GM21390 (cell line): Measurements from ENCODE around the gene SLC49A3.
A peak's percentile ranks its signal among the peaks of the same experiment; 100 is the strongest.
"Not testable (repeated sequence)": the region's sequence is repeated elsewhere in the genome, so short reads cannot be mapped to it uniquely, and the experiment has no call there.

Experiments
- ATAC-seq: cut with Tn5 transposase; IDR thresholded peaks from one replicate; pipeline ENCODE4 v1.9.1; 2021; ENCODE audit not compliant: unreplicated experiment

SLC49A3 gene

DNA sequence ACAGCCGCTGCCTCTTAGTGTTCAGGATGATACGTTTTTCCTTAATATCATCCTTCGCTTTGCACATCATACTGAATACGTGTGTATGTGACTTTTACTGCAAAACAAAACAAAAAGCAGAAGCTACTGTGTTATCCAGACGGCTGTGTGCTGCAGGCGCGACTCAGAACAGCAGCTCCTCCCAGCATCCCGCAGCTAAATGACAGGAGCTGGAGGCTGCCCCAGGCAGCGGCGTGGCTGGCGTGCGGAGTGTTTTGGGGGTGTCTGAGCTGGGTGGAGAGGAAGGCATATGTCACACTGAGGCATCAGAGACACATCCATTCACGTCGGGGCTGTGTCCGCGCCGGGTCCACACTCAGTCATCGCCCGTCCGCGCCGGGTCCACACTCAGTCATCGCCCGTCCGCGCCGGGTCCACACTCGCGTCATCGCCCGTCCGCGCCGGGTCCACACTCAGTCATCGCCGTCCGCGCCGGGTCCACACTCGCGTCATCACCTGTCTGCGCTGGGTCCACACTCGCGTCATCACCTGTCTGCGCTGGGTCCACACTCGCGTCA is 33.3 kb upstream of the SLC49A3 start:
- ATAC-seq: no peak

DNA sequence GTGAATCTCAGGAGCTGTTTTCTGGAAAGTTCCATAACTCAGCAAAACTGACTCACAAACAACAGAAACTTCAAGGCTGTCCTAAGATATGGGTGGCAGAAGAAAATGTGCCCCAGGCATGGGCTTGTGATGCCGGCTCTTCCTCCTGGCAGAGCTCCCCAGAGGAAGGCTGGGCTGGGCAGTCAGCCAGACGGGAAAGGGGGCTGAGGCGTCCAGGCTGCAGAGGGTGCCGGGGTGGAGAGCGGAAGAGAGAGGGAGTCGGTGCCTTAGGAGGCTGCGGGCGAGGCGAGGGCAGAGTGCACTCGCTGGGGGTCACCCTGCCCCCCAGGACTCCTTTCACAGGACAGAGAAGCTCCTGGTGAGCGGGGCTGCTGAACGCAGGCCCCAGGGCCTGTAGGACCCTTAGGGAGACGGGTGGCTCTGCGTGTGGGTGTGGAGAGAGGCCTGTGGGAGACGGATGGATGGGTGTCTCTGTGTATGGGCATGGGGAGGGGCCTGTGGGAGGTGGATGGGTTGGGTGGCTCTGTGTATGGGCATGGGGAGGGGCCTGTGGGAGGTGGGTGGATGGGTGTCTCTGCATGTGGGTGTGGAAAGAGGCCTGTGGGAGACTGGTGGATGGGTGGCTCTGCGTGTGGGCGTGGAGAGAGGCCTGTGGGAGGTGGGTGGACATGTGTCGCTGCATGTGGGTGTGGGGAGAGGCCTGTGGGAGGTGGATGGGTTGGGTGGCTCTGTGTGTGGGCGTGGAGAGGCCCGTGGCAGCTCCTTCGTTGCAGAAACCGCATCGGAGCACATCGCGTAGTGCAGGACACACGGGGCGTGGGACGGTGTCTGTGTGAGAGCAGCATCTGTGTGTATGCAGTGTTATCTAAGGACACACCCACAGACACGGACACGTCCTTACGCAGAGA is 32.6 kb upstream of the SLC49A3 start:
- no peak for ATAC-seq

DNA sequence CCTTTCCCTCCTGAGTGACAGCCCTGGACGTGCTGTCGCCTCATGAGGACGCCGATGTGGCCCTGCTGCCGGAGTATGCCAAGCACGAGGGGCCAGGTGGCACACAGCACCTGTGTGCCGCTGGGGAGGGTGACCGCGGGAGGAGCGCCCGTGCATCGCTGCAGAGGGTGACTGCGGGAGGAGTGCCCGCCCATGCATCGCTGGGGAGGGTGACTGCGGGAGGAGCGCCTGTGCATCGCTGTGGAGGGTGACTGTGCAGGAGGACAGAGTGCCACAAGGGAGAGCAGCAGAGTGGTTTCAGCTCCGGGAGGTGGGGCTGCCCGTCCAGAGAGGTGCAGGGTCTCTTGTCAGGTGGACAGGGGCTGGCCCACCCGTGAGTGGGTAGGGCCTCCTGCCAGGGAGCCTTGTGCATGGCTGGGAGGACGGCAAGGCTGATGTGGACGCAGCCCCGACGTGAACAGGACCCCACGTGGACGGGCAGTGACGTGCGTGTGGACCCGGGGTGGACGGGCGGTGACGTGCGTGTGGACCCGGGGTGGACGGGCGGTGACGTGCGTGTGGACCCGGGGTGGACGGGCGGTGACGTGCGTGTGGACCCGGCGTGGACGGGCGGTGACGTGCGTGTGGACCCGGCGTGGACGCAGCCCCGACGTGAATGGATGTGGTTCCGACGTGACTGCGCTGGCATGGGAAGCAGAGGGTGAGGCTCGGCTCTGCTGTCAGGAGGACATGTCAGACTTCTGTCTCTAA is 31.3 kb upstream of the SLC49A3 start:
- ATAC-seq: no peak

DNA sequence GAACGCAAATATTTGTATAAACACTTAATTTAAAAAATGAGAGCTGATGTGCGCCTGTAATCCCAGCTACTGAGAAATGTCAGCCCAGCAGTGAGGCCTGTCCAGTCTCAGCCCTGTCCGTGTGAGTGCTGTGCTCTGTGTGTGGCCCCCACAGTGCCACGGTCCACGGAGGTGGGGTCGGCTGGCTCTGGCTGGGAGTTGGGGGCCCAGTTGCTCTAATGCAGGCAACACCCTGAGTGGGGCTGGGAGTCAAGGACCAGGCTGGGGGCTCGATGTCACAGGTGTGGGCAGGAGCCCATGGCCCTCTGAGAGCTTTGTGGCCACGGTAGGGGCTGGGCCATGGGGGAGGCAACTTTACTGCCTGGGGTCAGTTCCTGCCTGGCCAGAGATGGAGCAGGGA is 29.5 kb upstream of the SLC49A3 start:
- no peak for ATAC-seq

DNA sequence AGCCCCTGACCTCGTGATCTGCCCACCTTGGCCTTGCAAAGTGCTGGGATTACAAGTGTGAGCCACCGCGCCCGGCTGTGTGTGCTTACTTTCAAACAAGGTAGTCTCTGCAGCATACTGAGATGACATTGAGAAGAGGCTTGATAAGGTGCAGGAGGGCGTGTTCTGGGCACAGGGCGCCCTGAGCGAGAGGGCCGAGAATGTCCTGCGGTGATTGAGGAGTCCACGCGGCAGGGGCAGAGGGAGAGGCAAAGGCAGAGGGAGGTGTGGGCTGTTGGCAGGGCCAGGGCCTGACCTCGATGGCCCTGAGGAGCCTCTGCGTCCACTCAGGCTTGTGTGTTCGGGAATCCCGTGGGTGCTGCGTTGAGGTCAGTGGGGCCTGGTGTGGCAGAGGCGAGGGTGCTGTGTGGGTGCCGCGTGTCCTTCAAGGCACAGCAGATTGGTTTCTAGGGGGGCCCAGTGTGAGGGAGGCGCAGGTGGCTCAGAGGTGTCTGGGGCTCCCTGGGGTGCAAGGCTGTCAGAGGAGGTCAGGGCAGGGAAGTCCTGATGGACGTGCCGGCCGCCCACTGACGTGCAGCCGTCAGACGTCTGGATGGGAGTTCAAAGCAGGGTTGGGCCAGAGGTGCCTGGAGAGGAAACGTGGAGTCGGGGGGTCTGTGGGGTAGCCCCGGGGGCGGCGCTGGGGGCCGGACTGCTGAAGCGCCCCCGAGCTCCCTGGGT is 28.8 kb upstream of the SLC49A3 start:
- no peak for ATAC-seq

DNA sequence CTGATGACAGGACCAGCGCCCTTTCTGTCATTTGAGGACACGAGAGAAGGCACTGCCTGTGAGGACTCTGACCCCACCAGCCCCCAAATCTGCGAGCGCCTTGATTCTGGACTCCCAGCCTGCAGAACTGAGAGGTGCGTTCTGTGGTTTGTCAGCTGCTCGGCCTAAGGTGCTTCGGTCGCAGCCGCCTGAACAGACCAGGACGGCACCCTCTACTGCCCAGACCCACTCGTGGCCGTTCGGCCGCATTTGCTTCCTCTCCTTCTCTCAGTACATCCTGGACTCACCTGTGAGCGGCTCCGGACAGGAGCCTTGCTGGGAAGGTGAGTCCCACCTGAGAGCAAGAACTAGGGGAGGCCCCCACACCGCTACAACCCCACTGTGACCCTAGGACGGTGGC is 25.1 kb upstream of the SLC49A3 start:
- no peak for ATAC-seq

DNA sequence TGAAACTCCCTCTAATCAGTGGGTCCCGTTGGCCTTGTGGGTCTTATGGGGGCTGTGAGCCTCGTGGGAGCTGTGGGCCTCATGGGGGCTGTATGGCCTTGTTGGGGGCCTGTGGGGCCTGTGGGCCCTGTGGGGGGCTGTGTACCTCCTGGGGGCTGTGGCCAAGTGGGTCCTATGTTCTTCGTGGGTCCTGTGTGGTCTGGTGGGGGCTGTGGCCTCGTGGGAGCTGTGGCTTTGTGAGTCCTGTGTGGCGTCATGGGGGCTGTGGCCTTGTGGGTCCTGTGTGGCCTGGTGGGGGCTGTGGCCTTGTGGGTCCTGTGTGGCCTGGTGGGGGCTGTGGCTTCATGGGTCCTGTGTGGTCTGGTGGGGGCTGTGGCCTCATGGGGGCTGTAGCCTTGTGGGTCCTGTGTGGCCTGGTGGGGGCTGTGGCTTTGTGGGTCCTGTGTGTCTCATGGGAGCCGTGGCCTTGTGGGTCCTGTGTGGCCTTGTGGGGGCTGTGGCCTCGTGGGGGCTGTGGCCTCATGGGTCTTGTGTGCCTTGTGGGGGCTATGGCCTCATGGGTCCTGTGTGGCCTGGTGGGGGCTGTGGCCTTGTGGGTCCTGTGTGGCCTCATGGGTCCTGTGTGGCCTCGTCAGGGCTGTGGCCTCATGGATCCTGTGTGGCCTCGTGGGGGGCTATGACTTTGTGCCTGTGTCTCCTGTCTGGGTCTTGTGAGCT is 24.1 kb upstream of the SLC49A3 start:
- no peak for ATAC-seq

DNA sequence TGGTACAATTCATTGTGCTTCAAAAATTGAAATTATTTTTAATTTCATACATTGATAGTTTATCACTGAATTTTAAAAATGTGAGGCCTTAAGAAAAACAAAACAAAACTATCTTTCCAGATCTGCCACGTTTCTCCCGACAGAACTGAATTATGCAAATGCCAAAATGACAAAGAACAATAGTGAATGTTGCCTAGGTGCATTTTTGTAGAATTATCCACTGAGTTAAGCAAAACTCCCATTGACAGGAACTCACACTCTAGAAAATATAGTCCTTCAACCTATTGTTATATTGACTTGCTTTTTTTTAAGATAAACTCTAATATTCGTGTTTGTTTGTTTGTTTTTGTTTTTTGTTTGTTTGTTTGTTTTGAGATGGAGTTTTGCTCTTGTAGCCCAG is 23.1 kb upstream of the SLC49A3 start:
- no peak for ATAC-seq

DNA sequence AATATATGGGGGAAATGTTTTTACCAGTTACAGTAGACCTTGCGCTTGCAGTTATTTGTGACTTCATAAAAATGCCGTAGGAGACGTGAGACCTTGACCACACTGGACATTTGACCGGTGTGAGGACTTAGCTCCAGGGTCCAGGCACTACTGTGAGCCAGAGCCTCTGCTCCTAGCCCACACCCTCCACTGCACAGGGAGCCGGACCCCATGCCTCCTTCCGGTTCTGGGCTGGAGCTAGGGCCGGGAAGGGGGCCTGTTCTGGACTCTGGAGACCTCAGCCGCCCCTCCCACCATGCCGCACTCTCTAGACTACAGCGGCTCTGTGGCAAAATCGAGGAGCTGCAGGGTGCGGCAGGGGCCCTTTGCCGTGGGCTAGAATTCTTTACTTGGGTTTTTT is 22.0 kb upstream of the SLC49A3 start:
- no peak for ATAC-seq

DNA sequence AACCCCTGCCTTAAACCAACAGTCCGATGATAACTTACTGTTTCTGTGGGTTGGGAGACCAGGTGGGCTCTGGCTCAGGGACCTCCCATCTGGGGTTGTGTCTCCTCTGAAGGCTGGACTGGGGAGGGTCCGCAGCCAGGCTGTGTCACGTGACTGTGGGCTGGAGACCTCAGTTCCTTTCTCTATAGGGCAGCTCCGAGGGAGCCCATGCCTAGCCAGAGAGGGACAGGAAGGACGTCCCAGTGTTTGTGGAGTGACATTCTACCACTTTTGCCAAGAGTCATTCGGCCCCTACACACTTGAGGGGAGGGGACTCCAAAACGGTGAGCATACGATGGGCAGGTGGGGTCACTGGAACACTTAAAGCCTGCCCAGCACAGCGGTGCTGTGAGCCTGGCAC is 21.2 kb upstream of the SLC49A3 start:
- ATAC-seq: no peak

DNA sequence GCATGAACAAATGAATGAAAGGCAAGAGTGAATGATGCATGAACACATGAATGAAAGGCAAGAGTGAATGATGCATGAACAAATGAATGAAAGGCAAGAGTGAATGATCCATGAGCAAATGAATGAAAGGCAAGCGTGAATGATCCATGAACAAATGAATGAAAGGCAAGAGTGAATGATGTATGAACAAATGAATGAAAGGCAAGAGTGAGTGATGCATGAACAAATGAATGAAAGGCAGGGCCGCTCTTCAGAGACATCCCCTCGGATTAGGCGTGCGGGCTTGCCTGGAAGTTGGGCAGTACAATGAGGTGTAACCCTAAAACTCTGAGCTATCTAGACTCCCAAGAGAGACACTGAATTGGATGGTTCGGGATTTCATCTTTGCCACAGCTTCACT is 20.4 kb upstream of the SLC49A3 start:
- ATAC-seq: no peak

DNA sequence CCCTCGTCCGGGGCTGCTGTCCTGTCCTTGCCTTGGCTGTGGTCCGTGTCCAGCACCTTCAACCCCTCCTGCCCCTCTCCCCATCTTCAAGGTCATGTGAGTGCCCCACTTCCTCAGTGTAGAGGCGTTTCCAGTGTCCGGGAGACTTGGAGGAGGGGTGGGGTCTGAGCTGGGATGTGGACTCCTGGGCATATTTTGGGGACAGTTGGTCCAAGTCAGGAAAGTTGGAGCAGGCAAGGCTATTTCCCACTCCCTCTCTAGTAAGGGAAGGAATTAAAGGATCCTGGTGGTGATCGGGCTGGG is 19.6 kb upstream of the SLC49A3 start:
- ATAC-seq: no peak

DNA sequence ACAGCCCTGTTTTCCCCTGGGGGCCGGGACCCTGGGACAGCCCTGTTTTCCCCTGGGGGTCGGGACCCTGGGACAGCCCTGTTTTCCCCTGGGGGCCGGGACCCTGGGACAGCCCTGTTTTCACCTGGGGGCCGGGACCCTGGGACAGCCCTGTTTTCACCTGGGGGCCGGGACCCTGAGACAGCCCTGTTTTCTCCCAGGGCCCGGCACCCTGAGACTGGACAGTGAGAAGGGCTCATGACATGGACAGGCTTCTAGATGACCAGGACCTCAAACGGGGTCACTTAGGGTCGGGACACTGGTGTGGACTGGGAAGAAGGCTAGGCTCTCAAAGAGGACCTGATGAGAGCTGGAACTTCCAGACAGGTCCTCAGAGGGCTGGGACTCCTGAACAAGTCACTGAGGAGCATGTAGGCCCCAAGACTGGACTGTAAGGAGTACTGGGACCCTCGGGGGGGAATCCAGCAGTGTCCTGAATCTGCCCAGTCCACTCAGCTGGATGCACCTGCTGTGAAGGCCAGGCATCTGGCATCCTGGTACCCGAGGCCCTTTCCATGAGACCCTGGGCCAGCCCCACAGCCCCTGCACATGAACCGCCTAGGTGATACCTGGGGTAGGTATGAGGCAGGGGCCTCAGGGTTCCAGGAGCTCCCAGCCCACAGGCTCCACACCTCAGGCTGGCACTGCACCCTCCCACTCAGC is 19.1 kb upstream of the SLC49A3 start:
- ATAC-seq: no peak

DNA sequence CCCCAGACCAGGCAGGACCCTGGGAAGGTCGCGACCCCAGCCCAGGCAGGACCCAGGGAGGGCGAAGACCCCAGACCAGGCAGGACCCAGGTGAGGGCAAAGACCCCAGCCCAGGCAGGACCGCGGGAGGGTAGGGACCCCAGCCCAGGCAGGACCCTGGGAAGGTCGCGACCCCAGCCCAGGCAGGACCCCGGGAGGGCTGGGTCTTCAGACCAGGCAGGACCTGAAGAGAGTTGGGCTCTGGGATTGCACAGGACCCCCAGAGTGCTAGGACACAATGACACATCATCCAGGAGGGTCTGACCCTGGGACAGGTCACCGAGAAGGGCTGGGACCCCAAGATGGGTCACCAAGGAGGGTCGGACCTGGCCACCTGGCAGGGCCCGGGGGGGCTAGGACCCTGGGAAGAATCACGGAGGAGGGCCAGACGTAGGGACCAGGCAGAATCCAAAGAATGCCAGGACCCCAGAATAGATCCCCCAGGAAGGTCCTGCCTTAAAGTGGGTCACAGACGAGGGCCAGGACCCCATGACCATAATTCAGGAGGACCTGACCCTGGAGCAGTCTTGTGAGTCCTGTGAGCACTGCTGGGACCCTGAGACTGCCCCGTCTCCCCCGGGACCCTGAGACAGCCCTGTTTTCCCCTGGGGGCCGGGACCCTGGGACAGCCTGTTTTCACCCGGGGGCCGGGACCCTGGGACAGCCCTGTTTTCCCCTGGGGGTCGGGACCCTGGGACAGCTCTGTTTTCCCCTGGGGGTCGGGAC is 18.1 kb upstream of the SLC49A3 start:
- ATAC-seq: no peak

DNA sequence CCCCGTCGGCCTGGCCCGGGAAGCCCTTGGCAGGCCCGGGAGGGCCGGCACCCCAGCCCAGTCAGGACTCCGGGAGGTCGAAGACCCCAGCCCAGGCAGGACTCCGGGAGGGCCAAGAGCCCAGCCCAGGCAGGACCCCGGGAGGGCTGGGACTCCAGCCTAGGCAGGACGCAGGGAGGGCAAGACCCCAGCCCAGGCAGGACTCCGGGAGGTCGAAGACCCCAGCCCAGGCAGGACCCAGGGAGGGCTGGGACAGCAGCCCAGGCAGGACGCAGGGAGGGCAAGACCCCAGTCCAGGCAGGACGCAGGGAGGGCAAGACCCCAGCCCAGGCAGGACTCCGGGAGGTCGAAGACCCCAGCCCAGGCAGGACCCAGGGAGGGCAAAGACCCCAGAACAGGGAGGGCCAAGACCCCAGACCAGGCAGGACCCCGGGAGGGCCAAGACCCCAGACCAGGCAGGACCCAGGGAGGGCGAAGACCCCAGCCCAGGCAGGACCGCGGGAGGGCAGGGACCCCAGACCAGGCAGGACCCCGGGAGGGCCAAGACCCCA is 17.2 kb upstream of the SLC49A3 start:
- ATAC-seq: not testable (repeated sequence)

DNA sequence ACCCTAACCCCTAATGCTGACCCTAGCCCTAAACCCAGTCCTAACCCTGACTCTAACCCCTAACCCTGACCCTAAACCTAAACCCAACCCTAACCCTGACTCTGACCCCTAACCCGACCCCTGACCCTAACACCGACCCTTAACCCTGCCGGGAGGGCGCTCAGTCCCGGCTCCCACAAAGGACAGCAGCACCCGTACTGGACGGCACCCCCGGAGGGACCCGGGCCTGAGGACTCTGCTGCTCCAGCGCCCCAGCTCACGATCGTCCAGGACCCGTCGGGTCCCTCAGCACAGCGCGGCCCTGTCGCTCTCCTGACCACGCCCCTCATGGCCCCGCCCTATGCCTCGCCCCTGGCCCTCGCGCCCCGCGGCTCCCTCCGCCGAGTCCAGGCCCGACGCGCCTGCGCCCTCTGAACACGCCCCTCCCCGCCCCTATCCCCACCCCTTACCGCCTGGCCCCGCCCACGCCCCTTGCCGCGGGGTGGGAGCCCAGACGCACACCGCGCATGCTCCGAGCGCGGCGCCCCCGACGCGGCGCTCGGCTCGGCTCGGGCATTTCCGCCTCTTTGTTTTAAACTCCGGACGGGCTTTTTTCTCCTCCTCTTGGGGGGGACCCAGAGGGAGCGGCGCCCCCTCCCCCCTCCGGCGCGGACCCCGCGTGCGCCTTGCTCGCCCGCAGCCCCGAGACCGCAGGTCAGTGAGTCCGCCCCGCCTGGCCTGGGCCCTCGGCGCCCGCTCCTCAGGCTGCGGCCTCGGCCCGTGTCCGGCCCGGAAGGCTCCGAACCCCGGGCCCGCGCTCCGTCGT is 16.5 kb upstream of the SLC49A3 start, which contains the start of gene PCGF3:
TSS of gene PCGF3 (plus strand) at position 555 of the 805 bp plus-strand sequence. CDS start 27,849 bp downstream, outside the sequence.
- peak; percentile 88 for ATAC-seq

DNA sequence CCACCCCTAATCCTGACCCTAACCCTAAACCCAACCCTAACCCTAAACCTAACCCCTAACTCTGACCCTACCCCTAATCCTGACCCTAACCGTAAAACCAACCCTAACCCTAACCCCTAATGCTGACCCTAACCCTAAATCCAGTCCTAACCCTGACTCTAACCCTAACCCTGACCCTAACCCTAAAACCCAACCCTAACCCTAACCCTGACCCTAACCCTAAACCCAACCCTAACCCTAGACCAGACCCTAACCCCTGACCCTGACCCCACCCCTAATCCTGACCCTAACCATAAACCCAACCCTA is 16.0 kb upstream of the SLC49A3 start:
- ATAC-seq: no peak

DNA sequence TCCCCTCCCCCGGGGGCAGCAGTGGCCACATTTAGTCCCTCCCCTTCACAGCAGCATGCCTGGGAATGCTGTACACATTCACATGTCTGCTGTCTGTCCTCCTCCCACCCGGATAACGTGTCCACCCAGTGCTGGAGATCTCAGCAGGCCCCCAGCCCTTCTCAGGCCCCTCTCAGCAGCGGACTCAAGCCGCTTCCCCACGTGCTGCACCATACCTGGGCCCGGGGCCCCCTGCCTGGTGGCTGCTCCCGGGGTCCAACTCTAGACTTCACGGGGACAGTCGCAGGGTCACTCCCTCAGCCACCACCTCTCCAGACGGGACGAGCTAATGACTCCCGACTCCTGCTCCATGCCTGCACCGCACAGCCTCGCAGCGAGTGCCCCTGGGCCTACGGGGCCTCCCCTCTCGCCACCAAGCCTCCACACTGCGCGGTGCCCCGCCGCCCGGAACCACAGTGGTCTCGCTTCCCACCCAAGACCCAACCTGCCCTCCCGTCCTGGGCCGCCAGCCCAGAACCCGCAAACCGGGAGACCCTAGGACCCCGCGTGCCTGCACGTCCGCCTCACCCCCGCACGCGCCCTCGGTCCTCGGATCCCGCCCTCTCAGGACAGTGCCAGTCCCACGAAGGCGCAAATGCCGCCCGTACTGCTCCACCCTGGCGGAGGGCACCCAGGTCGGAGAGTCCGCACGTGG is 15.4 kb upstream of the SLC49A3 start:
- ATAC-seq: no peak
